NCI-H1092 treated with DMSO at 0.1 percent for 48 hours (cell line): ENCODE measurements around the gene IVL.

Experiments
- DNase-seq: peaks from one replicate; lab custom pipeline; 2025; lab: John Stamatoyannopoulos, UW

IVL gene

GRCh38 chr1:152907686-152908601 is at the start of gene IVL:
IVL (plus strand) TSS chr1:152908546; CDS start chr1:152909798, 1,252 bp downstream.
- DNase-seq = no peak

- DNase-seq = no peak
Observed at GRCh38 chr1:152859696-152860095, 48.6 kb upstream of the IVL start, which contains the start of gene LCE7A. LCE7A (plus strand) TSS chr1:152859996; CDS start chr1:152860698, 702 bp downstream.

GRCh38 chr1:152860129-152860528 is 48.2 kb upstream of the IVL start:
- DNase-seq = no peak

- DNase-seq = no peak
Observed at GRCh38 chr1:152861374-152861773, 47.0 kb upstream of the IVL start.

- DNase-seq = no peak
Observed at GRCh38 chr1:152864443-152864842, 43.9 kb upstream of the IVL start.

- DNase-seq = no peak
Observed at GRCh38 chr1:152866321-152866720, 42.0 kb upstream of the IVL start.

- peak; percentile 68 for DNase-seq
Observed at GRCh38 chr1:152869808-152870419, 38.4 kb upstream of the IVL start.

GRCh38 chr1:152870831-152871730 is 37.3 kb upstream of the IVL start:
- no peak for DNase-seq

GRCh38 chr1:152871731-152872126 is 36.6 kb upstream of the IVL start:
- DNase-seq = no peak

GRCh38 chr1:152873495-152873894 is 34.9 kb upstream of the IVL start:
- DNase-seq = no peak

- no peak for DNase-seq
Observed at GRCh38 chr1:152876827-152877226, 31.5 kb upstream of the IVL start.

GRCh38 chr1:152878042-152878441 is 30.3 kb upstream of the IVL start, which contains the start of gene SMCP:
SMCP (plus strand) TSS chr1:152878322; CDS start chr1:152884423, 6,101 bp downstream.
- no peak for DNase-seq

GRCh38 chr1:152879559-152880198 is 28.7 kb upstream of the IVL start:
- no peak for DNase-seq

- no peak for DNase-seq
Observed at GRCh38 chr1:152880316-152880715, 28.0 kb upstream of the IVL start.

- no peak for DNase-seq
Observed at GRCh38 chr1:152880907-152881306, 27.4 kb upstream of the IVL start.

GRCh38 chr1:152884085-152884484 is 24.3 kb upstream of the IVL start:
- no peak for DNase-seq

- DNase-seq = no peak
Observed at GRCh38 chr1:152884506-152884905, 23.8 kb upstream of the IVL start.

- no peak for DNase-seq
Observed at GRCh38 chr1:152884966-152885624, 23.3 kb upstream of the IVL start.

GRCh38 chr1:152886085-152886484 is 22.3 kb upstream of the IVL start:
- no peak for DNase-seq

GRCh38 chr1:152886758-152887409 is 21.5 kb upstream of the IVL start:
- DNase-seq = no peak

- no peak for DNase-seq
Observed at GRCh38 chr1:152888126-152888525, 20.2 kb upstream of the IVL start.
